SU-DHL-6 (cell line): ENCODE data around the gene TMEM120B.

Experiments
- EZH2phosphoT487 ChIP-seq: fragments of 200-600 bp; sonication (generic), shearing (Covaris generic); conservative IDR thresholded peaks from 2 replicates; pipeline ENCODE4 v1.6.1; 2018; ENCODE audit warnings: mild to moderate bottlenecking, antibody characterized with exemption, low read length, moderate library complexity, mixed read lengths
- TF ChIP-seq, protein P1 (sequence below): fragments of 200-600 bp; sonication (generic); IDR thresholded peaks from one replicate; pipeline ENCODE4 v1.5.1; 2017; ENCODE audit warnings: antibody characterized with exemption, mild to moderate bottlenecking, low read length, moderate library complexity; ENCODE audit not compliant: insufficient read depth, poor library complexity, severe bottlenecking

DNA sequence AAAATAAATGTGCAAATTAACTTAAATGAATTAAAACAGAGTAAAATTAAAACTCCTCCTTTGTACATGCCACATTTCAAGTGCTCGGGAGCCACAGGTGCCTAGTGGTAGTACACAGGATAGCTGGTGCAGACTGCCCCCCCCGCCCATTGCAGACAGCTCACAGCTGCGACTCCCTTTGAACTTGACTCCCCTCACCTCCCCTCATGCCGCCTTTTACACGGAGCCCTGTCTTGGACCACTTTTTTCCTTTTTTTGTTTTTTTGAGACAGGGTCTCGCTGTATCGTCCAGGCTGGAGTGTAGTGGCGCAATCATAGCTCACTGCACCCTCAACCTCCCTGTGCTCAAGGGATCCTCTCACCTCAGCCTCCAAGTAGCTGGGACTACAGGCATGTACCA is 102.7 kb downstream of the TMEM120B start:
- TF ChIP-seq, protein P1, sequence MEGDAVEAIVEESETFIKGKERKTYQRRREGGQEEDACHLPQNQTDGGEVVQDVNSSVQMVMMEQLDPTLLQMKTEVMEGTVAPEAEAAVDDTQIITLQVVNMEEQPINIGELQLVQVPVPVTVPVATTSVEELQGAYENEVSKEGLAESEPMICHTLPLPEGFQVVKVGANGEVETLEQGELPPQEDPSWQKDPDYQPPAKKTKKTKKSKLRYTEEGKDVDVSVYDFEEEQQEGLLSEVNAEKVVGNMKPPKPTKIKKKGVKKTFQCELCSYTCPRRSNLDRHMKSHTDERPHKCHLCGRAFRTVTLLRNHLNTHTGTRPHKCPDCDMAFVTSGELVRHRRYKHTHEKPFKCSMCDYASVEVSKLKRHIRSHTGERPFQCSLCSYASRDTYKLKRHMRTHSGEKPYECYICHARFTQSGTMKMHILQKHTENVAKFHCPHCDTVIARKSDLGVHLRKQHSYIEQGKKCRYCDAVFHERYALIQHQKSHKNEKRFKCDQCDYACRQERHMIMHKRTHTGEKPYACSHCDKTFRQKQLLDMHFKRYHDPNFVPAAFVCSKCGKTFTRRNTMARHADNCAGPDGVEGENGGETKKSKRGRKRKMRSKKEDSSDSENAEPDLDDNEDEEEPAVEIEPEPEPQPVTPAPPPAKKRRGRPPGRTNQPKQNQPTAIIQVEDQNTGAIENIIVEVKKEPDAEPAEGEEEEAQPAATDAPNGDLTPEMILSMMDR = no peak
- no peak for TF ChIP-seq EZH2phosphoT487
